Neutrophil (primary cell): ENCODE data around the gene CLIC3.

ENCODE experiments used
- H3K27ac ChIP-seq: fragments of 200-600 bp; sonication (generic); 2 replicates; pipeline ENCODE4 v1.5.1; 2016; ENCODE audit warnings: mild to moderate bottlenecking, moderate library complexity
- H3K27me3 ChIP-seq: fragments of 200-600 bp; sonication (generic); 2 replicates; pipeline ENCODE4 v1.6.0; 2016; ENCODE audit warnings: mild to moderate bottlenecking
- H3K36me3 ChIP-seq: fragments of 200-600 bp; sonication (generic); 2 replicates; pipeline ENCODE4 v1.5.1; 2017
- H3K4me1 ChIP-seq, 2 experiments: fragments of 200-600 bp in 1 of 2; sonication (generic) in 1 of 2; 1 replicate in 1 of 2; 2 replicates in 1 of 2; pipeline versions ENCODE4 v1.5.1 to v1.6.1; 2013 to 2016; ENCODE audit warnings: low read depth in 1 of 2, low read length in 1 of 2, mild to moderate bottlenecking in 1 of 2, moderate library complexity in 1 of 2; ENCODE audit not compliant: control insufficient read depth in 1 of 2, insufficient read depth in 1 of 2
- H3K4me3 ChIP-seq, 2 experiments: fragments of 200-600 bp in 1 of 2; sonication (generic) in 1 of 2; 1 replicate in 1 of 2; 2 replicates in 1 of 2; pipeline ENCODE4 v1.5.1; 2013 to 2016; ENCODE audit warnings: low read depth in 1 of 2, low read length in 1 of 2, mild to moderate bottlenecking in 1 of 2, moderate library complexity in 1 of 2
- H3K9me3 ChIP-seq: fragments of 200-600 bp; sonication (generic); 2 replicates; pipeline ENCODE4 v1.5.1; 2016
- TF ChIP-seq, protein P1 (sequence below): fragments of 200-600 bp; sonication (generic); IDR thresholded peaks from 2 replicates; pipeline ENCODE4 v1.5.1; 2016; ENCODE audit warnings: antibody characterized with exemption

Gene CLIC3

DNA sequence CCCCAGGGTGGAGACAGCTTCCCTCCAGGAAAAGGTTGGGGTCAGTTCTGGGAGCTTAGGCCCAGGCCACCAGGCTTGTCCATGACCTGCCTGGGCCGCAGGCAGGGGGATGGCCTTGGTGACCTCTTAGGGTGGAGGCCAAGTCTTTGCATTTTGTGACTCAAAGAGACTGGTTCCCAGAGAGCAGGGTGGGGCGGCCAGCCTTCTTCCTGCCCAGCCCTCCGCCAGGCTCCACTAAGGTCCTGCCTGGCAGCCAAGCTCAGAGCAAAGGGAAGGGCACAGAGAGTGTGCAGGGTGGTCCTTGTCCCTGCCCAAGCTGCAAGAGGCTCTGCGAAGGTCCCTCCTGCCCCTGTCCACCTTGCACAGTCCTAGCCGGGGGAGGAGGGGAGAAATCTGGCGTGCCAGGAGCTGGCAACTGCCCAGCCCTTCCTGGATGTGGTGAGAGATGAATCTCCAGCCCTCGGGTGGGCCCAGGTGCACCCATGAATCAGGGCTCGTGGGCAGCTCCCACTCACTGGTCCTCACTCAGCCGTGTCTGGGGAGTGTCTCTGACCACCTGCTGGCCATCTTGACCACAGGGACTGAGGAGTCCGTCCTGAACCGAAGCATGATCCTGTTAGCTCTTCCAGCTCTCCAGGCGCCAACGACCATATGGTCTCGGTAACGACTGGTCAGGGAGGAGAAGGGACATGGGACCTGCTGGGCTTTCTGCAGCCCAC, 21.4 kb downstream of the CLIC3 start:
- Histone ChIP-seq H3K9me3 (no peaks in the 10 kb centered on the region), H3K27me3 (peaks cover 68% of the 10 kb centered on the region), H3K4me1 (peaks cover 0 to 12% of the 10 kb centered on the region in 2 experiments), H3K36me3 (no peaks in the 10 kb centered on the region), H3K27ac (no peak overlapping the region), H3K4me3 (no peak overlapping the region)
- TF ChIP-seq, protein P1, sequence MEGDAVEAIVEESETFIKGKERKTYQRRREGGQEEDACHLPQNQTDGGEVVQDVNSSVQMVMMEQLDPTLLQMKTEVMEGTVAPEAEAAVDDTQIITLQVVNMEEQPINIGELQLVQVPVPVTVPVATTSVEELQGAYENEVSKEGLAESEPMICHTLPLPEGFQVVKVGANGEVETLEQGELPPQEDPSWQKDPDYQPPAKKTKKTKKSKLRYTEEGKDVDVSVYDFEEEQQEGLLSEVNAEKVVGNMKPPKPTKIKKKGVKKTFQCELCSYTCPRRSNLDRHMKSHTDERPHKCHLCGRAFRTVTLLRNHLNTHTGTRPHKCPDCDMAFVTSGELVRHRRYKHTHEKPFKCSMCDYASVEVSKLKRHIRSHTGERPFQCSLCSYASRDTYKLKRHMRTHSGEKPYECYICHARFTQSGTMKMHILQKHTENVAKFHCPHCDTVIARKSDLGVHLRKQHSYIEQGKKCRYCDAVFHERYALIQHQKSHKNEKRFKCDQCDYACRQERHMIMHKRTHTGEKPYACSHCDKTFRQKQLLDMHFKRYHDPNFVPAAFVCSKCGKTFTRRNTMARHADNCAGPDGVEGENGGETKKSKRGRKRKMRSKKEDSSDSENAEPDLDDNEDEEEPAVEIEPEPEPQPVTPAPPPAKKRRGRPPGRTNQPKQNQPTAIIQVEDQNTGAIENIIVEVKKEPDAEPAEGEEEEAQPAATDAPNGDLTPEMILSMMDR = no peak

DNA sequence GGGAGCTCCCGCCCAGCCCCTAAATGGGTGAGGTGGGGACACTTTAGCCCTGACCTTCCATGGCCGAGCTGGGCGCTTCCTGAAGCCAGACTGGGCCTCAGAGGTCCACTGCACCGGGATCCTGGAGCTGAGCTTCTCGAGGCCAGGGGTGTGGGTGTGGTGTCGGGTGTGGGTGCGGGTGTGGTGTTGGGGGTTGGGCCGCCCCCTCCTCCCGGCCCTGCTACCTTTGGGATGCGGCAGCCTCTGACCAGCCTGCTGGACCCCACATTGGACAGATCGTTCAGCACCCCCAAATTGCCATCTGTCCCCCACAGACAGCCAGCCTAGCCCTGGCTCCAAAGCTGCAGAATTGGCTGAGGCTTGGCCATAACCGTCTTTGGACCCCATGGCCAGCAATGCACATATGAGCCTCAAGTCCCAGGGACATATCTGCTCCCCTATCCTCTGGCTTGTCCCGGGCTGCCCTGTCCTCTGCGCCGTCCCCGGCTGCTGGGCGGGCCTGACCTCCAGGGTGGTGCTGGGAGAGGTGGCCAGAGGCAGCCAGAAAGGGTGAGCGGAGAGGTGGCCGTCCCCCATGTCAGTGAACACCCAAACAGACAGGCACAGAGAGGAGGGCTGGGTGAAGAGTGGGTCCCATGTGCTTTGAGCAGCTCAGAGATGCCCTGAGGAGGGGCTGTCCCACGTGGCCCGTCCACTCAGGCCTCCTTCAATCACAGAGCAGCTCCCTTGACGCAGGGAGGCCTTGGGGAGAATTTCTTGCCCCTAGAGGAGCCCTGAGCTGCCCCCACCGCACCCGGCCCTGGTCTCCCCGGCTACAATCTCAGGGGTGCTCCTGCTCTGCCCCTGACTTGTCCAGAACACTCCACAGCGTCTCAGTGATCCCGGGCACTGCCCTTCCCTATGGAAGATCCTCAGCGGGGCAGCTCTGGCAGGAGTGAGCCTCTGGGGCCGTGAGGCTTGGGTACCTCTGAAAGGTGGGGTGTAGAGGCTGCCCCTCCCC, 22.4 kb downstream of the CLIC3 start:
- Histone ChIP-seq H3K27ac (no peak overlapping the region), H3K4me3 (no peak overlapping the region), H3K27me3 (peaks cover 58% of the 10 kb centered on the region), H3K9me3 (no peaks in the 10 kb centered on the region), H3K36me3 (no peaks in the 10 kb centered on the region), H3K4me1 (peaks cover 0 to 12% of the 10 kb centered on the region in 2 experiments)
- TF ChIP-seq, protein P1 = no peak

- Histone ChIP-seq H3K4me1 (peaks cover 0 to 6% of the 10 kb centered on the region in 2 experiments), H3K9me3 (no peaks in the 10 kb centered on the region), H3K27ac (no peak overlapping the region), H3K36me3 (no peaks in the 10 kb centered on the region), H3K27me3 (peaks cover 47% of the 10 kb centered on the region), H3K4me3 (no peak overlapping the region)
- TF ChIP-seq, protein P1 = no peak
Observed at GRCh38 chr9:136972743-136973142, 23.6 kb downstream of the CLIC3 start.

DNA sequence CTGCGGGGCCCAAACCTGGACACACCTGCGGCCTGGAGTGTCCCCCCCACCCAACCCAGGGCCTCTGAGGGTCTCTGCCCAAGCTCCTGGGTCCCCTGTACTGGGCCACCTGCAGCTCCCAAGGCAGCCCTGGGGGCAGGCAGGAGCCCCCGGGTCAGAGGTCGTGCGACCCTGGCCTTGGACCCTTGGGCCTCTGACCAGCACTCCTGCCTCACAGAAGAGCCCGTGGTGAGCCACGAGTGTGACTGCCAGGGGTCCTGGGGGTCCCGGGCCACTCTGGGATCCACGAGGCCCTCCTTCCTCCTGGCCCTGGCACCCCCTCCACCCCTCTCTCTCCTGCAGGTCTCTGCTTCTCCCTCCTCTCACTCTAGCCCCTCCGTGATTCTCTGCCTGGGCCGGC, 24.0 kb downstream of the CLIC3 start:
- no peak overlapping the region for H3K4me3 ChIP-seq
- TF ChIP-seq, protein P1 = no peak
- no peaks in the 10 kb centered on the region for H3K9me3 ChIP-seq
- H3K4me1 ChIP-seq = peaks cover 0 to 5% of the 10 kb centered on the region in 2 experiments
- peaks cover 43% of the 10 kb centered on the region for H3K27me3 ChIP-seq
- H3K27ac ChIP-seq = no peak overlapping the region
- H3K36me3 ChIP-seq = no peaks in the 10 kb centered on the region

DNA sequence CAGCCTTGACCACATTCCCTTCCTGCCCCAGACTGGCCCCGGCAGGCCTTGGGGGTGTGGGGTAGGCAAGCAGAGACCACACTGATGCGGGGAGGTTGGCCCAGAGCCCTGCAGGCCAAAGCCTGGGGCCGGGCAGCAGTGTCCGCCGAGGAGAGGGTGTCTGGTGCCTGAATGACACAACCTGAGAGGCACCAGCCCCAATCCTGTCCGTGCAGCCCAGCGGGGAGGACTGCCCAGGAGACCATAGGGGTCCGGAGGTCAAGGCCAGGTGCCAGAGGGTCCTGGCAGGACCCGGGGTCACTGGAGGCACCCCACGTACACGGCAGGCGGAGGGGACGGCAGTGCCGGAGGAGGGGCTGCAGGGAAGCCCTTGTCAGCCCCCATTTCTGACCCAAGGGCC, 24.6 kb downstream of the CLIC3 start:
- TF ChIP-seq, protein P1 = no peak
- peaks cover 0 to 5% of the 10 kb centered on the region in 2 experiments for H3K4me1 ChIP-seq

More for the DNA sequence above, 24.6 kb downstream of the CLIC3 start:
- Histone ChIP-seq H3K4me3 (no peak overlapping the region), H3K36me3 (no peaks in the 10 kb centered on the region), H3K27me3 (peaks cover 37% of the 10 kb centered on the region), H3K27ac (no peak overlapping the region), H3K9me3 (no peaks in the 10 kb centered on the region)
